ENCODE data around the gene ATP13A4.
"Not testable (repeated sequence)": the region's sequence is repeated elsewhere in the genome, so short reads cannot be mapped to it uniquely, and the experiment has no call there.

Gene ATP13A4

DNA sequence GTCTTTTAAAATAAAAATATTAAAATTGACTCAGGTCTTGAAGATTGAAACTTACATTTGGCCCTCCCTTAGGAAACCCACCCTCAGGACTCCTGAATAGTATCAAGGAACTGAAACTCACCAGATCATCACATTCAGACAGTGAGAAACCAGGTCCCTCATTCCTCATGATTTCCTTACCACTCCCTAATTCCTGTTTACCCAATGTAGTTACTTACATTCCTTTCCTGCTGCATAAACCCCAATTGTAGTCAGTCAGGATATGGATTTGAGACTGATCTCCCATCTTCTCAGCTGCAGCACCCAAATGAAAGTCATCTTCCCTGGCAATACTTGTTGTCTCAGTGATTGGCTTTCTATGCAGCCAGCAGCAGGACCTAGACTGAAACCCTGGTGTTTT is 8.6 kb downstream of the ATP13A4 start:
- TF ChIP-seq CTCF (IDR thresholded peaks at IDR 0.05; ENCODE audit: low read depth, low read length, missing control alignments) = no peak
- in situ Hi-C loops (cut with HindIII; ENCODE audit: low sequenced_read_pairs) = no loop called here
- no peak overlapping the region for H3K4me3 ChIP-seq (ENCODE audit: low read depth, low read length)
- DNase-seq (ENCODE audit: low read depth) = no peak

- TF ChIP-seq CTCF (IDR thresholded peaks at IDR 0.05; ENCODE audit: low read depth, low read length, missing control alignments) = no peak
- no peak overlapping the region for H3K4me3 ChIP-seq (ENCODE audit: low read depth, low read length)
- DNase-seq (ENCODE audit: low read depth) = no peak
- in situ Hi-C loops (cut with HindIII; ENCODE audit: low sequenced_read_pairs) = no loop called here
Observed at GRCh38 chr3:193545304-193545703, 9.4 kb downstream of the ATP13A4 start.

DNA sequence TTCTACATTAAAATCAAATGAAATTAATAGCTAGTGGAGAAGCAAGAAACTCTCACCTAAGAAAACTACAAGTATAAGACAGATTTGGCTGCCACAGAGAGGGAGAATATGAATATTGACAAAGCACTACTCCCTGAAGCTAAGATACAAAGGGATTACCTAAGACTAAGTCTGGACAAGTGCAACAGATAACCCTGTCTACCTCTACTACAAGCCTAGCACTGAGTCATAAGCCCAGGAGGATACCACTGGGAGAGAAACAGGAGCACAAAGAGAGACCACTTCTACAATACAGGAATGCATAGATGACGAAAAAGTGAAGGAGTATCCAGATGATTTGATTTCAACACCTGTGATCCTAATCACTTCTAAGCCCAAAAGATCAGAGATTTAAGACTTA is 10.4 kb downstream of the ATP13A4 start:
- no peak for TF ChIP-seq CTCF (IDR thresholded peaks at IDR 0.05; ENCODE audit: low read depth, low read length, missing control alignments)
- no peak overlapping the region for H3K4me3 ChIP-seq (ENCODE audit: low read depth, low read length)
- DNase-seq (ENCODE audit: low read depth) = no peak
- in situ Hi-C loops (cut with HindIII; ENCODE audit: low sequenced_read_pairs) = no loop called here

DNA sequence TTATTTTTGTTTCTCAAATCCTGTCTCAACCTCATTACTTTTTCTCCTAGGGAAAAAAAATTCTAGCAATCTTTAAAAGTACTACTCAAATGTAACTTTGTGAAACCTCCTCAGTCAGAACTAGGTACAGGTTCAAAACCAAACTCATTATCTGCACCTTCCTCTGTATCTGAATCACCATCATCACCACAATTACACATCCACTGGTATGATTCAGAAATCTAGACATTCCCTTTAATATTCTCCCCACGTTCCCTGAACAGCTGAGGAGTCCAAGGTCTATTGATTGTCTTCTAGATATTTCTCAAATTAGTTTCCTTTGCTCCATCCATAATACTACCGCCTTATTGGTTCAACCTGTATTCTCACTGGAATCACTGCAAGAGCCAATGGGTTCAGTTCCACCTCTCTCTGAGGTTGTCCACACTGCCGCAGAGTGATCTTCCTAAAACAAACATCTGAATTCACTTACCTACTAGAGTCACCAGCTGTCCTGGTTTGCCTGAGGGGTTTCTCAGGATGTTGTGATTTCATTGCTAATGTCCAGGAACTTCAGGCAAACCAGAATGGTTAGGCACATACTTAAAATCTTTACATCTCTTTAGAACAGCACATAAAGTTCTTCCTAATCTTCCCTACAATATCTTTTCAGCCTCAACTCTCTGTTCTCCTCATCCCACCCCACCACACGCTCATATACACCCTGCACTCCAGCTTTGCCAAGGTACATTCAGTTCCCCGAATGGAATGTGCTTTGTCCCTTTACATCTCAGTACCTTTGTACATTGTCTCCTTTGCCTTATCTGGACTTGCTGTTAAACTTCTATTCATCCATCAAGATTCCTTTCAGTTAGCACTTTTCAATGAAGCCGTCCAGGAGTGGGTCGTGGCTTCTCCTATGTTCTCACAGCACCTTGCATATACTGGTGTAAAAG is 24.2 kb downstream of the ATP13A4 start:
- in situ Hi-C loops (cut with HindIII; ENCODE audit: low sequenced_read_pairs) = no loop called here
- no peak for TF ChIP-seq CTCF (IDR thresholded peaks at IDR 0.05; ENCODE audit: low read depth, low read length, missing control alignments)
- no peak overlapping the region for H3K4me3 ChIP-seq (ENCODE audit: low read depth, low read length)
- DNase-seq (ENCODE audit: low read depth) = no peak

DNA sequence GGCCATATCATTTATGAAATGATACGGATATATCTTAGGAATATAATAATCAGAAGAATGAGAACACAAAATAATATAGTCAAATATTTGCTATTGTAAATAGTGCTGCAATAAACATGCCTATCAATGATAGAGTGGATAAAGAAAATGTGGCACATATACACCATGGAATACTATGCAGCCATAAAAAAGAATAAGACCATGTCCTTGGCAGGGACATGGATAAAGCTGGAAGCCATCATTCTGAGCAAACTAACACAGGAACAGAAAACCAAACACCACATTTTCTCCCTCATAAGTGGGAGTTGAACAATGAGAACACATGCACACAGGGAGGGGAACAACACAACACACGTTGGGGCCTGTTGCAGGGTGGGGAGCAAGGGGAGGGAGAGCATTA is 28.6 kb downstream of the ATP13A4 start:
- in situ Hi-C loops (cut with HindIII; ENCODE audit: low sequenced_read_pairs); H3K4me3 ChIP-seq (ENCODE audit: low read depth, low read length); DNase-seq (ENCODE audit: low read depth): not testable (repeated sequence)

DNA sequence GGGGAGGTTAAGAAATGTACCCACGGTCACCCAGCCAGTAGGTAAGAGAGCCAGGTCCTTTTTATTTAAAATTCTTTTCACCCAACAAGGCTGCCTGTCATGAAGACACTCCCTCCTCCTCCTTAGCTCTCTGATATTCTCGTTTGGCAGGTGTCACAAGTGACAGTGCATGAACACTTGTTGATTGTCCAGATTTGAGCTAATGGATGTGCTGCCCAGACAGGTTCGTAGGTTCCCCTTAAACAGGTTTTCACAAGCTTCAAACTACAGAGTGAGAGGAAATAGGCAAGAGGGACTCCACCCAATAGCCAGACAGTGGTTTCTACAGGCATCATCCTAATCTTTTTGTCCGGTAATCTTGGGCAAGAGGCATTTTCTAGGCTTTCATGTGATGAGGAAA is 32.2 kb downstream of the ATP13A4 start:
- in situ Hi-C loops (cut with HindIII; ENCODE audit: low sequenced_read_pairs) = no loop called here
- no peak for TF ChIP-seq CTCF (IDR thresholded peaks at IDR 0.05; ENCODE audit: low read depth, low read length, missing control alignments)
- no peak overlapping the region for H3K4me3 ChIP-seq (ENCODE audit: low read depth, low read length)
- no peak for DNase-seq (ENCODE audit: low read depth)

DNA sequence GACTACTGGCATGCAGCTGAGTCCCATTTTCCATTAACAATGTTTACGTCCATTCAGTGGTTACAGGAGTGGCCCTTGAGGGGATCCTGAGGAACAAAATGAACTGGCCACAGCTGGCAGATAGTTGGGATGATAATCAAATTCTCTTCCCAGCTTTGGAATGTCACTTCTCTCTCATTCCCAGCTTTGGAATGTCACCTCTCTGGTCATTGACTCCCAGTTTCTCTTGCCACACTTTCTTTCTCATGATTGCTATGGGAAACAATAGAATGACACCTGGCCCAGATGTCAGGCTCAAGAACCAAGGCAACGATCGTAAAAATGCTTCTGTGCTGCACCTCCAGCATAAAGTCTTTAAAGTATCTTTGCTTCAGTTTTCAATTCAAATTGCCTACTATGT is 34.0 kb downstream of the ATP13A4 start:
- no peak for TF ChIP-seq CTCF (IDR thresholded peaks at IDR 0.05; ENCODE audit: low read depth, low read length, missing control alignments)
- no peak overlapping the region for H3K4me3 ChIP-seq (ENCODE audit: low read depth, low read length)
- DNase-seq (ENCODE audit: low read depth) = no peak
- in situ Hi-C loops (cut with HindIII; ENCODE audit: low sequenced_read_pairs) = no loop called here

Measured in astrocyte of the cerebellum (primary cell).